SU-DHL-6 (cell line): ENCODE results near the gene TMEM59L.

Experiments used
- H2AFZ ChIP-seq: fragments of 200-600 bp; sonication (generic); 2 replicates; pipeline ENCODE4 v1.6.1; 2014; ENCODE audit warnings: low read depth, mild to moderate bottlenecking, moderate library complexity, mixed read lengths, antibody characterized with exemption, low read length; ENCODE audit not compliant: severe bottlenecking
- H3F3A ChIP-seq: fragments of 200-600 bp; shearing (Covaris generic); 2 replicates; pipeline ENCODE4 v1.6.0; 2016; ENCODE audit warnings: antibody characterized with exemption, mild to moderate bottlenecking; ENCODE audit not compliant: insufficient read depth
- H3K27ac ChIP-seq: fragments of 200-600 bp; sonication (generic); 2 replicates; pipeline ENCODE4 v1.5.1; 2016; ENCODE audit warnings: low read depth, mild to moderate bottlenecking, low read length, moderate library complexity, mixed read lengths
- H3K27me3 ChIP-seq: fragments of 200-600 bp; sonication (generic), shearing (Covaris generic); 2 replicates; pipeline ENCODE4 v1.6.0; 2014; ENCODE audit warnings: mild to moderate bottlenecking, low read length
- H3K36me3 ChIP-seq: fragments of 200-600 bp; sonication (generic); 2 replicates; pipeline ENCODE4 v1.6.1; 2014; ENCODE audit warnings: mild to moderate bottlenecking, low read length, mixed read lengths
- H3K4me2 ChIP-seq: fragments of 300-600, 200-600 bp; shearing (Covaris generic), sonication (generic); 2 replicates; pipeline ENCODE4 v1.6.0; 2014; ENCODE audit warnings: low read length, low read depth, mild to moderate bottlenecking; ENCODE audit not compliant: poor library complexity, severe bottlenecking
- H3K4me3 ChIP-seq: fragments of 200-600 bp; sonication (generic); 2 replicates; pipeline ENCODE4 v1.5.1; 2014; ENCODE audit warnings: antibody characterized with exemption, low read length, mild to moderate bottlenecking, mixed read lengths; ENCODE audit not compliant: insufficient read depth, poor library complexity, severe bottlenecking
- H3K79me2 ChIP-seq: fragments of 200-600 bp; sonication (generic); 2 replicates; pipeline ENCODE4 v1.6.1; 2014; ENCODE audit warnings: mild to moderate bottlenecking, low read length, moderate library complexity; ENCODE audit not compliant: insufficient read depth
- H3K9ac ChIP-seq: fragments of 200-600 bp; sonication (generic); 2 replicates; pipeline ENCODE4 v1.7.0; 2014; ENCODE audit warnings: mild to moderate bottlenecking, low read length
- H3K9me2 ChIP-seq: fragments of 200-600 bp; sonication (generic); replicated peaks from 2 replicates; pipeline ENCODE4 v1.6.1; 2014; ENCODE audit warnings: low read length; ENCODE audit not compliant: insufficient read depth
- H3K9me3 ChIP-seq: fragments of 200-600 bp; sonication (generic); 2 replicates; pipeline ENCODE4 v1.6.1; 2014; ENCODE audit warnings: low read length, mixed read lengths; ENCODE audit not compliant: insufficient read depth
- H4K20me1 ChIP-seq: fragments of 200-600 bp; sonication (generic); 2 replicates; pipeline ENCODE4 v1.6.1; 2014; ENCODE audit warnings: low read depth, mild to moderate bottlenecking, antibody characterized with exemption, low read length, moderate library complexity, mixed read lengths
- EZH2phosphoT487 ChIP-seq: fragments of 200-600 bp; sonication (generic), shearing (Covaris generic); conservative IDR thresholded peaks from 2 replicates; pipeline ENCODE4 v1.6.1; 2018; ENCODE audit warnings: mild to moderate bottlenecking, antibody characterized with exemption, low read length, moderate library complexity, mixed read lengths
- TF ChIP-seq, protein P1 (sequence below): fragments of 200-600 bp; sonication (generic); IDR thresholded peaks from one replicate; pipeline ENCODE4 v1.5.1; 2017; ENCODE audit warnings: antibody characterized with exemption, mild to moderate bottlenecking, low read length, moderate library complexity; ENCODE audit not compliant: insufficient read depth, poor library complexity, severe bottlenecking

The TMEM59L gene

DNA sequence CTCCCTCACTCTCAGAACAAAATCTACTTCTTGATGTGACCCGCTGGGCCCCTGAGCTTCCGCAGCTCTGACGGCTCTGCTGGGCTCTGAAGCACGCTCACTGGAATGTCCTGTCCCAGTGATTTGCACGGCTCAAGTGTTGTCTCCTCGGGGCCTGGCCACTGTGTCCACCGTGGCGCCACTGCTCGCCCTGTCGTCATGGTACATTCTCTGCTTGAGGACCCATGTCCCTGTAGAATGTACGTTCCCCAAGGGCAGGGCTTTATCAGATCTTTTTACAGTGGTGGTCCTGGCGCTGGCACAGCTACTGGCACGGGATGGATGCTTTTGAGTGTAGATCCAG is 36.3 kb downstream of the TMEM59L start:
- Histone ChIP-seq H3K9ac (no peak overlapping the region), H3K9me3 (no peaks in the 10 kb centered on the region), H4K20me1 (no peaks in the 10 kb centered on the region), H3F3A (no peaks in the 10 kb centered on the region), H3K4me2 (no peak overlapping the region), H3K36me3 (no peaks in the 10 kb centered on the region), H3K79me2 (no peaks in the 10 kb centered on the region), H3K27ac (no peak overlapping the region), H2AFZ (no peak overlapping the region), H3K4me3 (no peak overlapping the region), H3K27me3 (no peaks in the 10 kb centered on the region; the same call in 1 of the 2 replicates), H3K9me2 (no peaks in the 10 kb centered on the region)
- TF ChIP-seq, protein P1, sequence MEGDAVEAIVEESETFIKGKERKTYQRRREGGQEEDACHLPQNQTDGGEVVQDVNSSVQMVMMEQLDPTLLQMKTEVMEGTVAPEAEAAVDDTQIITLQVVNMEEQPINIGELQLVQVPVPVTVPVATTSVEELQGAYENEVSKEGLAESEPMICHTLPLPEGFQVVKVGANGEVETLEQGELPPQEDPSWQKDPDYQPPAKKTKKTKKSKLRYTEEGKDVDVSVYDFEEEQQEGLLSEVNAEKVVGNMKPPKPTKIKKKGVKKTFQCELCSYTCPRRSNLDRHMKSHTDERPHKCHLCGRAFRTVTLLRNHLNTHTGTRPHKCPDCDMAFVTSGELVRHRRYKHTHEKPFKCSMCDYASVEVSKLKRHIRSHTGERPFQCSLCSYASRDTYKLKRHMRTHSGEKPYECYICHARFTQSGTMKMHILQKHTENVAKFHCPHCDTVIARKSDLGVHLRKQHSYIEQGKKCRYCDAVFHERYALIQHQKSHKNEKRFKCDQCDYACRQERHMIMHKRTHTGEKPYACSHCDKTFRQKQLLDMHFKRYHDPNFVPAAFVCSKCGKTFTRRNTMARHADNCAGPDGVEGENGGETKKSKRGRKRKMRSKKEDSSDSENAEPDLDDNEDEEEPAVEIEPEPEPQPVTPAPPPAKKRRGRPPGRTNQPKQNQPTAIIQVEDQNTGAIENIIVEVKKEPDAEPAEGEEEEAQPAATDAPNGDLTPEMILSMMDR: no peak
- TF ChIP-seq EZH2phosphoT487: no peak

DNA sequence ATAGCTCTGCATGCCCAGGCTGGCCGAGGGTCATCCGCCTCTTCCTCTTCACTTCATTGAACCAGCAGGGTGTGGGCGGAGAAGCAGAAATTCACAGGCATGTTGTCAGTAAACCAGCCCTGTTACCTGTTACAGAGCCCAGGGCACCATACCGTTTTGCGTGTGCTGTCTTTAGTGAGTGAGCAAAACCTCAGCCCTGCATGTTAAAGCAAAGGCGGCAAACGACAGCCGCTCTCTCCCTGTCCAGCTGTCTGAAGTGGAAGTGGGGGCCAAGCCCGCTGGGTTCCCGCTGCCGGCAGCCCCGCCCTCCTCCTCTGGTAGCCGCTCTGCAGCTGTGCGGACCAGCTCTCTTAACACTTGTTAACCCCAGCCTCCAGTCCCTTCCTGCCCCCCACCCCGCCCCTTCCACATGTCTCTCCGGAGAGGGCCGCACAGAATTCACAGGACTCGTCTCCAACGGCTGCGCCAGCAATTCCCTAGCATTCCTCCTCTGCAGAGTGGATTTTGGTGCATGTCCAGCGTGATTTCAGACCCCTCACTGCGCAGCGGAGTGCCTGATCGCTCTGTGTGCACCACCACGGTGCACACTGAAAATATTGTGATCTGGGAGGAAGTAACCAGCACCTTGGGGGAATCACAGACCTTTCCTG is 36.8 kb downstream of the TMEM59L start:
- no peak overlapping the region for H2AFZ ChIP-seq
- H4K20me1 ChIP-seq: no peaks in the 10 kb centered on the region
- no peak overlapping the region for H3K4me3 ChIP-seq
- H3K9me3 ChIP-seq: no peaks in the 10 kb centered on the region
- no peak overlapping the region for H3K9ac ChIP-seq
- no peaks in the 10 kb centered on the region for H3K9me2 ChIP-seq
- H3K79me2 ChIP-seq: no peaks in the 10 kb centered on the region
- H3F3A ChIP-seq: no peaks in the 10 kb centered on the region
- no peak overlapping the region for H3K27ac ChIP-seq
- TF ChIP-seq, protein P1: no peak
- TF ChIP-seq EZH2phosphoT487: no peak
- H3K4me2 ChIP-seq: no peak overlapping the region
- no peaks in the 10 kb centered on the region; the same call in 1 of the 2 replicates for H3K27me3 ChIP-seq
- H3K36me3 ChIP-seq: no peaks in the 10 kb centered on the region

DNA sequence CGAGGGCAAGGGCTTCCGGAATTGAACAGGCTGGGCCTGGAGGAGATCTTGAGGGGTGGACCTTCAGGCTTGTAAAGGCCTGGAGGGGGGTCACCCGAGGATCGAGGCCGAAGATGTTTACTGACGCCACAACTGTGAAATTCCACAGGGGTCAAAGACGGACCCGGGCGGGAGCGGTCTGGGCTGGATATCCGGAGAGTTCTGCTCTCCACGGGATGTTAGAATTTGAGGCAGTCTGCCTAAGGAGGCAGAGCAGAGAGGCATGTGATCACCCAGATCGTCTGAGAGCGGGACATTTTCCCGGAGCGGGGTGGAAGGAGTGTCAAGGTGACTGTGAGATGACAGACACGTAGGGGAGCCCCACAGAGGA is 37.3 kb downstream of the TMEM59L start:
- Histone ChIP-seq H3F3A (no peaks in the 10 kb centered on the region), H3K36me3 (no peaks in the 10 kb centered on the region), H4K20me1 (no peaks in the 10 kb centered on the region), H3K9me2 (no peaks in the 10 kb centered on the region), H2AFZ (no peak overlapping the region), H3K4me3 (no peak overlapping the region), H3K27ac (no peak overlapping the region), H3K9ac (no peak overlapping the region), H3K27me3 (no peaks in the 10 kb centered on the region; the same call in 1 of the 2 replicates), H3K4me2 (no peak overlapping the region), H3K79me2 (no peaks in the 10 kb centered on the region), H3K9me3 (no peaks in the 10 kb centered on the region)
- no peak for TF ChIP-seq EZH2phosphoT487
- TF ChIP-seq, protein P1: no peak
